ENCODE measurements around the gene INPP5F. TPM values are rescaled to one million over a fixed set of nuclear protein-coding genes. Genes with fewer than 3 reads are reported as not detected.

The INPP5F gene
- total RNA-seq, 1 donor from 2014 or later = 4.9 TPM

DNA sequence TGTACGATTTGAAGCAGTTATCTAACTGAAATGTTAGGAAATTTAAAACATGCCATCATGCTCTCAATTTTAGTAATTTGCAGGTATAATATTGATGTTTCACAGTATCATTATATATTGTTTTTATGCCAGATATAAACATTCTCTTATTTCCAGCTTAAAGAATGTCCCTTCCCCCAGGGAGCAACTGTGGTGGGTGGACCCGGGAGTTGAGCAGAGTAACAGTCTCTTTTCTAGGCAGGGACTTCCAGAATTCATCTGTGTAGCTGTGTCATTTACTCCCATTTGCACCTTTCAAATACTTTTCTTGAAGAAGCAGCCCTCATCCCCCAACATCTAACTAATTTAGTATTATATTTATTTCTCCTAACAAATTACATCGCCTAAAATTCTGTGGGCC, 9.6 kb downstream of the INPP5F start:
- H3K4me1 ChIP-seq = peaks cover 17% of the 10 kb centered on the region
- intact Hi-C loops (cut with micrococcal nuclease) = no loop called here

DNA sequence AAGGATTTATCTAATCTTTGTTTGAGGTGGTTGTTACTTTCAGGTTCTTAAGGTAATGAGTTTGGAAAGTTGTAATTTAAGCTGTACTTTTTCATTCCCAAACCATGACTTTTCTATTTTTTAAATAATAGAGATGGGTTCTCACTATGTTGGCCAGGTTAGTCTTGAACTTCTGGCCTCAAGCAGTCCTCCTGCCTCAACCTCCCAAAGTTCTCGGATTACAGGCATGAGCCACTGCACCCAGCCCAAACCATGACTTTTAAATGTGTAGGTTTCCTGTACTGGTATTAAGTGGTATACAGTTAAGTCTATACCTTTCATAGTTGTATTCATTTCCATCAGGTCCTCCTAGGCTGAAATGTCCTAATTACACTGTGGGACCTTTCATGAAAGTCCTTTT, 10.4 kb downstream of the INPP5F start:
- H3K27me3 ChIP-seq (ENCODE audit: low read depth) = no peaks in the 10 kb centered on the region
- H3K4me1 ChIP-seq = peaks cover 17% of the 10 kb centered on the region
- DNase-seq = no peak
- H3K36me3 ChIP-seq = no peaks in the 10 kb centered on the region
- no peaks in the 10 kb centered on the region for H3K9me3 ChIP-seq (replicated peaks)
- TF ChIP-seq, protein P1, sequence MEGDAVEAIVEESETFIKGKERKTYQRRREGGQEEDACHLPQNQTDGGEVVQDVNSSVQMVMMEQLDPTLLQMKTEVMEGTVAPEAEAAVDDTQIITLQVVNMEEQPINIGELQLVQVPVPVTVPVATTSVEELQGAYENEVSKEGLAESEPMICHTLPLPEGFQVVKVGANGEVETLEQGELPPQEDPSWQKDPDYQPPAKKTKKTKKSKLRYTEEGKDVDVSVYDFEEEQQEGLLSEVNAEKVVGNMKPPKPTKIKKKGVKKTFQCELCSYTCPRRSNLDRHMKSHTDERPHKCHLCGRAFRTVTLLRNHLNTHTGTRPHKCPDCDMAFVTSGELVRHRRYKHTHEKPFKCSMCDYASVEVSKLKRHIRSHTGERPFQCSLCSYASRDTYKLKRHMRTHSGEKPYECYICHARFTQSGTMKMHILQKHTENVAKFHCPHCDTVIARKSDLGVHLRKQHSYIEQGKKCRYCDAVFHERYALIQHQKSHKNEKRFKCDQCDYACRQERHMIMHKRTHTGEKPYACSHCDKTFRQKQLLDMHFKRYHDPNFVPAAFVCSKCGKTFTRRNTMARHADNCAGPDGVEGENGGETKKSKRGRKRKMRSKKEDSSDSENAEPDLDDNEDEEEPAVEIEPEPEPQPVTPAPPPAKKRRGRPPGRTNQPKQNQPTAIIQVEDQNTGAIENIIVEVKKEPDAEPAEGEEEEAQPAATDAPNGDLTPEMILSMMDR (IDR thresholded peaks at IDR 0.05; ENCODE audit: borderline replicate concordance) = no peak
- no peak overlapping the region for H3K27ac ChIP-seq (replicated peaks)
- intact Hi-C loops (cut with micrococcal nuclease) = no loop called here
- H3K4me3 ChIP-seq = no peak overlapping the region

More for the DNA sequence above, 9.6 kb downstream of the INPP5F start:
- TF ChIP-seq, protein P1 (IDR thresholded peaks at IDR 0.05; ENCODE audit: borderline replicate concordance) = no peak
- no peak overlapping the region for H3K27ac ChIP-seq (replicated peaks)
- H3K27me3 ChIP-seq (ENCODE audit: low read depth) = no peaks in the 10 kb centered on the region
- DNase-seq = no peak
- H3K4me3 ChIP-seq = no peak overlapping the region
- H3K36me3 ChIP-seq = peaks cover 2% of the 10 kb centered on the region
- no peaks in the 10 kb centered on the region for H3K9me3 ChIP-seq (replicated peaks)

DNA sequence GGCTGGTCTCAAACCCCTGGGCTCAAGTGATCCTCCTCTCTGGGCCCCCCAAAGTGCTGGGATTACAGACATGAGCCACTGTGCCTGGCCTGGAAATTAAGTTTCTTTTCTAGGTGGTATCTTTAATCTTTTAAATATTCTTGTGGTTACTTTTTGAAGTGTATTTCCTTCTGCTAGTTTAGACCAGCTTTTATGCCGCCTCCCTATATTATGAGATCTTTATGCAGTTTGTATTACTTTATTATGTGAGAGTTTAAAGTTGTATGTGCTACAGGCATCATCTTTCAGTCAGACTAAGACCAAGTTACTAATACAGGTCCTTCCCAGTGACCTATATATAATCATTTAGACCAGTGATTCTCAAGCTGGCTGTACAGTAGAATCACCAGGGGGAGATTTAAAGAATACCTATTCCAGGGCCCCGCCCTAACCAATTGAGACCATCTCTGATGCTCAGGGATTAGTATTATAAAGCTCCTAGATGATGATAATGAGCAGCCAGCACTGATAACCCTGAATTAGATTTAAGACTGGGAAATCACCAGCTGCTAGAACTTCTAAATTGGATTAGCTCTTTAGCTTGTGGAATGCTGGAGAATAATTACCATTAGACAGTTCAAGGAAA, 11.3 kb downstream of the INPP5F start:
- peak overlapping the region; percentile 50 for H3K27ac ChIP-seq (replicated peaks)
- H3K36me3 ChIP-seq = no peaks in the 10 kb centered on the region
- TF ChIP-seq, protein P1 (IDR thresholded peaks at IDR 0.05; ENCODE audit: borderline replicate concordance) = no peak
- no peaks in the 10 kb centered on the region for H3K27me3 ChIP-seq (ENCODE audit: low read depth)
- intact Hi-C loops (cut with micrococcal nuclease) = no loop called here
- DNase-seq = no peak
- H3K4me3 ChIP-seq = no peak overlapping the region
- peaks cover 17% of the 10 kb centered on the region for H3K4me1 ChIP-seq
- no peaks in the 10 kb centered on the region for H3K9me3 ChIP-seq (replicated peaks)

DNA sequence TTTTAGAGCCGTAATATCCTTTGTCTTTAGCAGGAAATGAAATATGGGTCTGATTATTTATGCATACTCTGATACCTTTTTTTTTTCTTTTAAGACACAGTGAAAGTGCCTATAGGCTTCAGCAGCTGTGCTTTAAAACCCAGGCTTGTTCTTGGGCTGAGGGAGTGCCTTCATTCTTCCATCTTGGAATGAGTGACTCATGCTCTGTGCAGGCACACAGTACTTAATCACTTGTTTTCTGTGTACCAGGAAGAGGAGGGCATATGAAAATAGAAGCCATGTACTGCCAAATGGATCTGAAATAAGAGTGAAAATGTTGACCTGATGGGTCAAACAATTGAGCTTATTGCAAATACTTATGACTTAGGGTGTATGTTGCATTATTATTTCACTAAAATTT, 12.0 kb downstream of the INPP5F start:
- Histone ChIP-seq H3K4me3 (no peak overlapping the region), H3K27me3 (ENCODE audit: low read depth) (no peaks in the 10 kb centered on the region), H3K9me3 (replicated peaks) (no peaks in the 10 kb centered on the region), H3K4me1 (peaks cover 17% of the 10 kb centered on the region), H3K27ac (replicated peaks) (peak overlapping the region; percentile 50), H3K36me3 (no peaks in the 10 kb centered on the region)
- intact Hi-C loops (cut with micrococcal nuclease) = no loop called here
- TF ChIP-seq, protein P1 (IDR thresholded peaks at IDR 0.05; ENCODE audit: borderline replicate concordance) = no peak
- DNase-seq = no peak

DNA sequence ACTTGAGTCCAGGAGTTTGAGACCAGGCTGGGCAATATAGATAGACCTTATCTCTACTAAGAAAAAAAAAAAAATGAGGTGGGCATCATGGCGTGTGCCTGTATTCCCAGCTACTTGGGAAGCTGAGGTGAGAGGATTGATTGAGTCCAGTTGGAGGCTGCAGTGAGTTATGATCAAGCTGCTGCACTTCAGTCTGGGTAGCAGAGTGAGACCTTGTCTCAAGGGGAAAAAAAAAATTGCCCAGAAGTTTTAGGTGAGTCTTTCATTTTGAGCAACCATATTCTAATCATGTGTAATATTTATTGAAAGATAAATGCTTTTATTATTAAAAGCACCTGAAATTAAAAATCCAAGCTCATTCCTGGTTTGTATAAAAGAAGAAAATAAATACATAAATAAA, 13.1 kb downstream of the INPP5F start:
- DNase-seq = no peak
- TF ChIP-seq, protein P1 (IDR thresholded peaks at IDR 0.05; ENCODE audit: borderline replicate concordance) = no peak
- Histone ChIP-seq H3K27ac (replicated peaks) (no peak overlapping the region), H3K36me3 (no peaks in the 10 kb centered on the region), H3K4me3 (no peak overlapping the region), H3K27me3 (ENCODE audit: low read depth) (no peaks in the 10 kb centered on the region), H3K9me3 (replicated peaks) (no peaks in the 10 kb centered on the region), H3K4me1 (peaks cover 23% of the 10 kb centered on the region)
- intact Hi-C loops (cut with micrococcal nuclease) = no loop called here
